Psoas muscle (tissue), 8 donors: ENCODE data around the gene HTR6. TPM values are rescaled to one million over a fixed set of nuclear protein-coding genes. Genes with fewer than 3 reads are reported as not detected.
A peak's percentile ranks its signal among the peaks of the same experiment; 100 is the strongest.

Experiments
- ATAC-seq, 4 donors: fragments of 200-7000 bp; cut with Tn5 transposase; one replicate each; pipeline ENCODE4 v1.9.1; 2020; ENCODE audit warnings: moderate library complexity in 3 of 4, mild to moderate bottlenecking in 2 of 4
- DNase-seq, 2 donors: peaks; one replicate each; pipeline ENCODE4 v3.0.0-alpha.2; 2020
- H3K27ac ChIP-seq: fragments of 200-600 bp; one replicate; pipeline ENCODE4 v1.8.0; 2022
- H3K27me3 ChIP-seq, 3 donors: fragments of 200-600 bp in 1 of 3; one replicate each; pipeline versions ENCODE4 v1.6.1 to v1.8.0; 2013 to 2022; ENCODE audit warnings: low read length in 2 of 3, mild to moderate bottlenecking in 2 of 3, moderate library complexity in 1 of 3; ENCODE audit not compliant: insufficient read depth in 3 of 3
- H3K36me3 ChIP-seq, 2 donors: fragments of 200-600 bp in 1 of 2; one replicate each; pipeline versions ENCODE4 v1.6.1 to v1.8.0; 2013 to 2022; ENCODE audit warnings: low read depth in 1 of 2, mild to moderate bottlenecking in 1 of 2, moderate library complexity in 1 of 2; ENCODE audit not compliant: insufficient read depth in 1 of 2
- H3K4me1 ChIP-seq: fragments of 200-600 bp; one replicate; pipeline ENCODE4 v1.8.0; 2022
- H3K4me3 ChIP-seq: fragments of 200-600 bp; one replicate; pipeline ENCODE4 v1.8.0; 2022; ENCODE audit warnings: mild to moderate bottlenecking
- H3K9me3 ChIP-seq: fragments of 200-600 bp; one replicate; pipeline ENCODE4 v1.8.0; 2022
- CTCF ChIP-seq: fragments of 200-600 bp; IDR thresholded peaks from one replicate; pipeline ENCODE4 v1.8.0; 2022; ENCODE audit warnings: antibody characterized with exemption
- WGBS, 3 donors: extraction: QIAGEN DNeasy Blood & Tissue Kit; methylation state at CpG; one replicate each; pipeline versions ENCODE4 v1.1.6 to v1.1.7; 2013; 5-methylcytosine and 5-hydroxymethylcytosine counted together
- intact Hi-C, 2 donors: fragments of 100-400 bp; cut with DNase I; formaldehyde crosslinking; loops; one replicate each; pipeline versions ENCODE4 v1.11.0 to v1.14.2; 2022
- polyA plus RNA-seq, 3 donors: library from polyadenylated mRNA; stranded (reverse); fragments of 200-250 nt; gene quantifications; one replicate each; pipeline ENCODE4 v1.2.3, GENCODE V29; 2013
- total RNA-seq, 4 donors: library from RNA; stranded (reverse); fragmentation: NEBNext Ultra II Directional in 2 of 4; extraction: Animal tissue kit (Norgen Biotek cat#: 25700) in 2 of 4; gene quantifications; one replicate each; pipeline versions ENCODE4 v1.2.1 to v1.2.4, GENCODE V29; 2021 to 2023
- donor health status: healthy with polysubstance abuse.
- donor health status: DM: no; HTN: no; CAD: no; lungs with moderate emphysema.
- donor health status: Bipolar disorder and iron deficiency.
- donor health status: healthy.
- donor health status: DM: yes; HTN: yes; CAD: no.
- donor health status: DM: no; HTN: no; CAD: no.
- donor health status: DM: no; HTN: no; CAD: no.
- donor health status: DM: yes; HTN: yes; CAD: no.

HTR6 gene
- total and polyA plus RNA-seq, 7 donors: not detected

DNA sequence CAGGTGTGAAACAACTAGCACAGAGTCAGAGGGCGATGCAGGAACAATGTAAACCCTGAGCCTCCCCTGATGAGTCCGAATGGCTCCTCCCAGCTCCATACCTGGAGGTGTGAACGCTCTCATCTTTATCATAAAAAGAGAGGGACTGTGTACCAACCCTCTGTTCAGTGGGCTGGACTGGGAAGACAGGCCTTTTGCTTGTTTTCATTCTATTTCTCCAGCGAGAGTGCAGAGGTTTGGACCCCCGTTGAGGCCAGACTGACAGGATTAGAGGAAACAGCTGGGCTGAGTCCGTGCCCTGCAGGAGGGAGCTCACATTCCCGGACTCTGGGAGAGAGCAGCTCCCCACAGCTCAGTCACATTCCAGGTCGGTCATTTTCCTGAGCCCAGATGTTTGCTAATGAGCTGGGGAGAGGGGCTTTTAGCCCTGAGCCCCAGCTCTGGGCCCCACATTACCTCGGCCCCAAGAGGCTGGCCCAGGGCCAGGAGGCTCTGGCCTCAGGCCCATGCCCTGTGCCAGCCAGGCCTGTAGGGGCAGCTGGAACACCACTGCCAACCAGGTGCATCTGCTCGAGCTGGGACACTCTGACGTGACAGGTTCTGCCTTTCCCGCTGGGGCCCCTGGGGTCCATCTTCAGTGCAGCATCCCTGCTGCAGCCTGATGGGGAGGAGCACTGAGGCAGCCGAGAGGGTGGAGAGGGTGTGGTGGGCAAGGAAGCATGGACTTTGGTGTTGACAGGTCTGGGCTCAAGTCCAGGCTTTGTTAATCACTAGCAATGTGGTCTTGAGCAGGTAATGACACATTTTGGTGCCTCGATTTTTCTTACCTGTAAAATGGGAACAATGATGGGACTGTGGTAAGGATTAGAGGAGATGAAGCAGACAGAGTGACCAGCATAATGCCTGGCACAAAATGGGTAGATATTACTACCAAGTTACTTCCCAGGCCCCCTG is 24.0 kb upstream of the HTR6 start:
- H3K27me3 ChIP-seq: peaks cover 0 to 16% (median 7%) of the 10 kb centered on the region in 3 donors
- H3K4me1 ChIP-seq: peaks cover 4% of the 10 kb centered on the region
- no peak overlapping the region for H3K4me3 ChIP-seq
- intact Hi-C loops: no loop called here
- ATAC-seq: no peak
- no peaks in the 10 kb centered on the region for H3K9me3 ChIP-seq
- TF ChIP-seq CTCF: no peak
- no peak for DNase-seq
- no peak overlapping the region for H3K27ac ChIP-seq
- no peaks in the 10 kb centered on the region for H3K36me3 ChIP-seq
- WGBS, 3 donors: 33 to 41% (median 38%) methylated on average over 14 of the region's 14 CpGs

DNA sequence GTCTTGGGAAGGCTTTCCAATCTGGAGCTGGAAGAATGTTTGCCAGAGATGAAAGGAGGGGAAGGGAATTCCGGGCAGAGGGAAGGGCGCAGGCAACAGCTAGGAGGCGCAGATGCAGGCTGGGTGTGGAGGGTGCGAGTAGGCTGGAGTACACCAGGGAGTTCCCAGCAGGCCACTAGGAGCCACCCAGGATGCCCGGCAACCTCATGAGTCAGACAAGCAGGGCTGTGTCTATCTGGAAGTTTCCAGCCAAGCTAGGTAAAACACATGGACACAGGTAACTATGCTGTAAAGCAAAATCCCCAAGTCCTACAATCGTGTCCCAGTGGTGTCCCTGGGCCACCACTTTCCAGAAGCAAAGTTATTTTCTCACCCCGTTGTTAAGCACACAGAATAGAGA is 21.6 kb upstream of the HTR6 start:
- ATAC-seq (no peak), DNase-seq (no peak)
- Histone ChIP-seq H3K9me3 (no peaks in the 10 kb centered on the region), H3K27me3 (peaks cover 0 to 16% (median 7%) of the 10 kb centered on the region in 3 donors), H3K4me1 (peaks cover 4% of the 10 kb centered on the region), H3K4me3 (peak overlapping the region; percentile 65), H3K36me3 (no peaks in the 10 kb centered on the region), H3K27ac (peak overlapping the region; percentile 72)
- intact Hi-C loops: no loop called here
- TF ChIP-seq CTCF: no peak
- 58 to 67% (median 65%) methylated on average over 7 of the region's 7 CpGs for WGBS, 3 donors

DNA sequence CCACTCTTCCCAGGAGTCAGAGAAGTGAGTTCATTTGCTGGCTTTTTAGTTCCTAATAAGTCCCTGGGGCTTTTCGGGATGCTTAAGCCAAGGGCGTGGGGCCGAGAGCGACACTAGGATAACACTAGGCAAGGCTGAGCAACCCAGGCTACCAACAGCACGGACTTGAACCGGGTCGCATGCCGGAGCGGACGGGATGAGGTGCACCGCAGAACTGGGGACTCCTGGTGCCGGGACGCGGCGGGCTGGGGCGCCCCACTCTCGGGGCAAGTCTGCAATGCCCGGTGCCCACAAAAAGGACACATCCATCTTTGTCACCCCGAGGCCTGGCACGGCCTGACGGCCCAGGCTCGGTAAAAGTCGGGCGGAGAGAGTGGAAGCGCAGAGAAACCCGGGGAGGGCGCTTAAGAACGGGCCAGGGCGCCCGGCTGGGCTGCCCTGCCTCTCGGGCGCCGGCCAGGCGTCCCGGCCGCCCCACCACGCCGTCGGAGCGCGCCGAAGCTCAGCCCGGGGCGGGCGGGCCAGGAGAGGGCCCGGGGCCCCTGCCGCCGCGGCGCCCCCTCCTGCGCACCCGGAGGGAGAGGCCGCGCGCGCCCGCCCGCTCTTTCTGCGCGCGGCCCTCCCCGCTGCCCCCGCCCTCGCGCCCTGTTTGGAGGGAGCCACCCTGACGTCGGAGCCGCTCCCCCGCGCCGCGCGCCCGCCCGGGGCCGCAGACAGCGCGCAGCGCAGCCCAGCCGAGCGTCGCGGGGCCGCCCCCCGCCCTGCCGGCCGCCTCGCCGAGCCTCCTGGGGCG is 20.9 kb upstream of the HTR6 start, which contains the start of gene NBL1:
NBL1 (plus strand) TSS at position 710 of the 793 bp plus-strand sequence. CDS start 10,720 bp downstream, outside the sequence.
- TF ChIP-seq CTCF: no peak
- ATAC-seq (peak; percentile 43 to 64 (median 56)), DNase-seq (peak; percentile 75 to 80)
- intact Hi-C loops: no loop called here
- no peaks in the 10 kb centered on the region for H3K9me3 ChIP-seq
- 2 to 7% (median 6%) methylated on average over 38 to 90 of the region's 90 CpGs for WGBS, 3 donors
- H3K4me3 ChIP-seq: peak within 1 kb of the TSS; percentile 71
- H3K27me3 ChIP-seq: peaks cover 0 to 16% (median 7%) of the 10 kb centered on the region in 3 donors
- H3K27ac ChIP-seq: peak within 1 kb of the TSS; percentile 72
- H3K4me1 ChIP-seq: peaks cover 4% of the 10 kb centered on the region
- no peaks in the 10 kb centered on the region for H3K36me3 ChIP-seq

- Histone ChIP-seq H3K27me3 (peaks cover 0 to 16% (median 7%) of the 10 kb centered on the region in 3 donors), H3K4me1 (peaks cover 4% of the 10 kb centered on the region), H3K9me3 (no peaks in the 10 kb centered on the region), H3K27ac (peak overlapping the region; percentile 63), H3K36me3 (no peaks in the 10 kb centered on the region), H3K4me3 (peak overlapping the region; percentile 71)
- ATAC-seq (peak in 2 of 4 donors; percentile 8 to 20), DNase-seq (no peak)
- no peak for TF ChIP-seq CTCF
- intact Hi-C loops: no loop called here
- WGBS, 3 donors: 0 to 3% (median 0%) methylated on average over 6 to 51 of the region's 51 CpGs
These were observed 20.3 kb upstream of the HTR6 start for GRCh38 chr1:19644395-19644680.
